Measurements from ENCODE around the gene LIFR.
A peak's percentile ranks its signal among the peaks of the same experiment; 100 is the strongest.

The LIFR gene

GRCh38 chr5:38557792-38558191 lies 1.3 kb upstream of the LIFR start:
- Histone ChIP-seq H3K4me1 (ENCODE audit: insufficient read depth, low read length) (peaks cover 4% of the 10 kb centered on the region), H3K27ac (ENCODE audit: low read depth, low read length) (peak overlapping the region; percentile 96), H3K9me3 (ENCODE audit: low read length) (no peaks in the 10 kb centered on the region)

GRCh38 chr5:38557308-38557710 lies 863 bp upstream of the LIFR start:
- H3K4me3 ChIP-seq (ENCODE audit: low read depth in 1 of 2, low read length in 2 of 2): peak overlapping the region; percentile 58 to 86
- no peaks in the 10 kb centered on the region for H3K27me3 ChIP-seq (ENCODE audit: control insufficient read depth in 1 of 2, insufficient read depth in 2 of 2, low read length in 2 of 2)
- H3K27ac ChIP-seq (ENCODE audit: low read depth, low read length): peak overlapping the region; percentile 96
- H3K4me1 ChIP-seq (ENCODE audit: insufficient read depth, low read length): peaks cover 4% of the 10 kb centered on the region
- no peaks in the 10 kb centered on the region for H3K36me3 ChIP-seq (ENCODE audit: insufficient read depth, low read length)
- no peaks in the 10 kb centered on the region for H3K9me3 ChIP-seq (ENCODE audit: low read length)
- H3K9ac ChIP-seq (ENCODE audit: low read length): peak overlapping the region; percentile 81

More at GRCh38 chr5:38557792-38558191, 1.3 kb upstream of the LIFR start:
- H3K27me3 ChIP-seq (ENCODE audit: control insufficient read depth in 1 of 2, insufficient read depth in 2 of 2, low read length in 2 of 2): no peaks in the 10 kb centered on the region
- no peak overlapping the region for H3K9ac ChIP-seq (ENCODE audit: low read length)
- H3K36me3 ChIP-seq (ENCODE audit: insufficient read depth, low read length): no peaks in the 10 kb centered on the region
- peak overlapping the region; percentile 58 to 86 for H3K4me3 ChIP-seq (ENCODE audit: low read depth in 1 of 2, low read length in 2 of 2)

- Histone ChIP-seq H3K36me3 (ENCODE audit: insufficient read depth, low read length) (no peaks in the 10 kb centered on the region), H3K27ac (ENCODE audit: low read depth, low read length) (peak overlapping the region; percentile 41), H3K27me3 (ENCODE audit: control insufficient read depth in 1 of 2, insufficient read depth in 2 of 2, low read length in 2 of 2) (no peaks in the 10 kb centered on the region), H3K9me3 (ENCODE audit: low read length) (no peaks in the 10 kb centered on the region), H3K4me1 (ENCODE audit: insufficient read depth, low read length) (peaks cover 4% of the 10 kb centered on the region), H3K9ac (ENCODE audit: low read length) (peak overlapping the region; percentile 60), H3K4me3 (ENCODE audit: low read depth in 1 of 2, low read length in 2 of 2) (peak overlapping the region; percentile 55 to 75)
Observed at GRCh38 chr5:38556088-38556598, 303 bp downstream of the LIFR start.

- Histone ChIP-seq H3K4me3 (ENCODE audit: low read depth in 1 of 2, low read length in 2 of 2) (peak overlapping the region; percentile 55 to 75), H3K36me3 (ENCODE audit: insufficient read depth, low read length) (no peaks in the 10 kb centered on the region), H3K9ac (ENCODE audit: low read length) (peak overlapping the region; percentile 60), H3K4me1 (ENCODE audit: insufficient read depth, low read length) (peaks cover 4% of the 10 kb centered on the region), H3K27me3 (ENCODE audit: control insufficient read depth in 1 of 2, insufficient read depth in 2 of 2, low read length in 2 of 2) (no peaks in the 10 kb centered on the region), H3K9me3 (ENCODE audit: low read length) (no peaks in the 10 kb centered on the region), H3K27ac (ENCODE audit: low read depth, low read length) (peak overlapping the region; percentile 41)
Observed at GRCh38 chr5:38555354-38556087, 925 bp downstream of the LIFR start.

GRCh38 chr5:38554861-38555260 lies 1.6 kb downstream of the LIFR start:
- peaks cover 4% of the 10 kb centered on the region for H3K4me1 ChIP-seq (ENCODE audit: insufficient read depth, low read length)
- no peaks in the 10 kb centered on the region for H3K9me3 ChIP-seq (ENCODE audit: low read length)
- peak overlapping the region in 1 of 2 donors; percentile 75 for H3K4me3 ChIP-seq (ENCODE audit: low read depth in 1 of 2, low read length in 2 of 2)
- H3K27ac ChIP-seq (ENCODE audit: low read depth, low read length): no peak overlapping the region
- no peaks in the 10 kb centered on the region for H3K36me3 ChIP-seq (ENCODE audit: insufficient read depth, low read length)
- H3K9ac ChIP-seq (ENCODE audit: low read length): peak overlapping the region; percentile 60
- no peaks in the 10 kb centered on the region for H3K27me3 ChIP-seq (ENCODE audit: control insufficient read depth in 1 of 2, insufficient read depth in 2 of 2, low read length in 2 of 2)

- Histone ChIP-seq H3K4me3 (ENCODE audit: low read depth in 1 of 2, low read length in 2 of 2) (no peak overlapping the region), H3K9ac (ENCODE audit: low read length) (peak overlapping the region; percentile 60), H3K36me3 (ENCODE audit: insufficient read depth, low read length) (no peaks in the 10 kb centered on the region), H3K9me3 (ENCODE audit: low read length) (no peaks in the 10 kb centered on the region), H3K27ac (ENCODE audit: low read depth, low read length) (no peak overlapping the region), H3K27me3 (ENCODE audit: control insufficient read depth in 1 of 2, insufficient read depth in 2 of 2, low read length in 2 of 2) (no peaks in the 10 kb centered on the region), H3K4me1 (ENCODE audit: insufficient read depth, low read length) (peaks cover 4% of the 10 kb centered on the region)
Observed at GRCh38 chr5:38554403-38554802, 2.0 kb downstream of the LIFR start.

- Histone ChIP-seq H3K36me3 (ENCODE audit: insufficient read depth, low read length) (no peaks in the 10 kb centered on the region), H3K4me1 (ENCODE audit: insufficient read depth, low read length) (peaks cover 8% of the 10 kb centered on the region), H3K4me3 (ENCODE audit: low read depth in 1 of 2, low read length in 2 of 2) (no peak overlapping the region), H3K27ac (ENCODE audit: low read depth, low read length) (no peak overlapping the region), H3K9me3 (ENCODE audit: low read length) (no peaks in the 10 kb centered on the region), H3K9ac (ENCODE audit: low read length) (no peak overlapping the region), H3K27me3 (ENCODE audit: control insufficient read depth in 1 of 2, insufficient read depth in 2 of 2, low read length in 2 of 2) (no peaks in the 10 kb centered on the region)
Observed at GRCh38 chr5:38553001-38553521, 3.4 kb downstream of the LIFR start.

- H3K27ac ChIP-seq (ENCODE audit: low read depth, low read length): no peak overlapping the region
- no peak overlapping the region for H3K4me3 ChIP-seq (ENCODE audit: low read depth in 1 of 2, low read length in 2 of 2)
- no peaks in the 10 kb centered on the region for H3K27me3 ChIP-seq (ENCODE audit: control insufficient read depth in 1 of 2, insufficient read depth in 2 of 2, low read length in 2 of 2)
- no peaks in the 10 kb centered on the region for H3K9me3 ChIP-seq (ENCODE audit: low read length)
- H3K9ac ChIP-seq (ENCODE audit: low read length): no peak overlapping the region
- peaks cover 16% of the 10 kb centered on the region for H3K4me1 ChIP-seq (ENCODE audit: insufficient read depth, low read length)
- no peaks in the 10 kb centered on the region for H3K36me3 ChIP-seq (ENCODE audit: insufficient read depth, low read length)
Observed at GRCh38 chr5:38551030-38552017, 5.1 kb downstream of the LIFR start.

- no peak overlapping the region for H3K4me3 ChIP-seq (ENCODE audit: low read depth in 1 of 2, low read length in 2 of 2)
- no peaks in the 10 kb centered on the region for H3K36me3 ChIP-seq (ENCODE audit: insufficient read depth, low read length)
- H3K27me3 ChIP-seq (ENCODE audit: control insufficient read depth in 1 of 2, insufficient read depth in 2 of 2, low read length in 2 of 2): no peaks in the 10 kb centered on the region
- no peaks in the 10 kb centered on the region for H3K9me3 ChIP-seq (ENCODE audit: low read length)
- no peak overlapping the region for H3K27ac ChIP-seq (ENCODE audit: low read depth, low read length)
- H3K9ac ChIP-seq (ENCODE audit: low read length): no peak overlapping the region
- H3K4me1 ChIP-seq (ENCODE audit: insufficient read depth, low read length): peaks cover 12% of the 10 kb centered on the region
Observed at GRCh38 chr5:38548064-38548759, 8.2 kb downstream of the LIFR start.

GRCh38 chr5:38547257-38547656 lies 9.2 kb downstream of the LIFR start:
- Histone ChIP-seq H3K4me3 (ENCODE audit: low read depth in 1 of 2, low read length in 2 of 2) (no peak overlapping the region), H3K36me3 (ENCODE audit: insufficient read depth, low read length) (no peaks in the 10 kb centered on the region), H3K4me1 (ENCODE audit: insufficient read depth, low read length) (peaks cover 12% of the 10 kb centered on the region), H3K27ac (ENCODE audit: low read depth, low read length) (no peak overlapping the region), H3K27me3 (ENCODE audit: control insufficient read depth in 1 of 2, insufficient read depth in 2 of 2, low read length in 2 of 2) (no peaks in the 10 kb centered on the region), H3K9ac (ENCODE audit: low read length) (no peak overlapping the region), H3K9me3 (ENCODE audit: low read length) (no peaks in the 10 kb centered on the region)
